ENCODE results near the gene IRGQ. TPM values are rescaled to one million over a fixed set of nuclear protein-coding genes. Genes with fewer than 3 reads are reported as not detected.
A peak's percentile ranks its signal among the peaks of the same experiment; 100 is the strongest.

IRGQ gene
- total RNA-seq, 1 experiment from 2014 or later = 37.7 TPM

- intact Hi-C loops (cut with micrococcal nuclease; ENCODE audit: unreplicated experiment) = no loop called here
- Histone ChIP-seq H3K4me3 (ENCODE audit: low read depth, low read length, poor library complexity, severe bottlenecking) (no peak overlapping the region), H3K9me3 (ENCODE audit: low read depth, low read length, poor library complexity, severe bottlenecking) (no peaks in the 10 kb centered on the region), H3K27me3 (replicated peaks; ENCODE audit: insufficient read depth, low read depth, low read length, poor library complexity) (no peaks in the 10 kb centered on the region), H3K4me1 (ENCODE audit: insufficient read depth, low read length, poor library complexity, severe bottlenecking) (peaks cover 7% of the 10 kb centered on the region), H3K36me3 (ENCODE audit: insufficient read depth, low read length, poor library complexity, severe bottlenecking) (no peaks in the 10 kb centered on the region), H3K27ac (ENCODE audit: low read depth, low read length, poor library complexity, severe bottlenecking) (peak overlapping the region; percentile 1)
- TF ChIP-seq CTCF (conservative IDR thresholded peaks at IDR 0.05; ENCODE audit: low read depth, low read length) = no peak
- TF ChIP-seq EZH2 (IDR thresholded peaks at IDR 0.05; ENCODE audit: borderline replicate concordance, low read depth, low read length, poor library complexity, severe bottlenecking) = no peak
- DNase-seq (ENCODE audit: low spot score) = no peak
- no TSS peak for BruUV-seq (replicated peaks)
- CTCF ChIA-PET = interaction anchor here (1.5 kb wide), 1 partner anchor 10 kb away, joined by 3 read pairs; no protein-coding TSS in a partner anchor
- POLR2A ChIA-PET (ENCODE audit: low non-redundant PET) = no interaction called here
Measured at GRCh38 chr19:43584484-43584883, 11.4 kb downstream of the IRGQ start.

- DNase-seq (ENCODE audit: low spot score) = no peak
- intact Hi-C loops (cut with micrococcal nuclease; ENCODE audit: unreplicated experiment) = no loop called here
- H3K9me3 ChIP-seq (ENCODE audit: low read depth, low read length, poor library complexity, severe bottlenecking) = no peaks in the 10 kb centered on the region
- BruUV-seq (replicated peaks) = no TSS peak
- TF ChIP-seq CTCF (conservative IDR thresholded peaks at IDR 0.05; ENCODE audit: low read depth, low read length) (no peak), EZH2 (IDR thresholded peaks at IDR 0.05; ENCODE audit: borderline replicate concordance, low read depth, low read length, poor library complexity, severe bottlenecking) (no peak)
- ChIA-PET CTCF (interaction anchor here (0.6 kb wide), 1 partner anchor 12 kb away, joined by 3 read pairs; no protein-coding TSS in a partner anchor), POLR2A (ENCODE audit: low non-redundant PET) (no interaction called here)
- H3K27ac ChIP-seq (ENCODE audit: low read depth, low read length, poor library complexity, severe bottlenecking) = no peak overlapping the region
- no peaks in the 10 kb centered on the region for H3K27me3 ChIP-seq (replicated peaks; ENCODE audit: insufficient read depth, low read depth, low read length, poor library complexity)
- peaks cover 7% of the 10 kb centered on the region for H3K4me1 ChIP-seq (ENCODE audit: insufficient read depth, low read length, poor library complexity, severe bottlenecking)
- H3K4me3 ChIP-seq (ENCODE audit: low read depth, low read length, poor library complexity, severe bottlenecking) = no peak overlapping the region
- no peaks in the 10 kb centered on the region for H3K36me3 ChIP-seq (ENCODE audit: insufficient read depth, low read length, poor library complexity, severe bottlenecking)
Measured at GRCh38 chr19:43582495-43582894, 13.4 kb downstream of the IRGQ start.

- ChIA-PET POLR2A (ENCODE audit: low non-redundant PET) (no interaction called here), CTCF (no interaction called here)
- Histone ChIP-seq H3K27ac (ENCODE audit: low read depth, low read length, poor library complexity, severe bottlenecking) (peak overlapping the region; percentile 26), H3K36me3 (ENCODE audit: insufficient read depth, low read length, poor library complexity, severe bottlenecking) (no peaks in the 10 kb centered on the region), H3K27me3 (replicated peaks; ENCODE audit: insufficient read depth, low read depth, low read length, poor library complexity) (no peaks in the 10 kb centered on the region), H3K9me3 (ENCODE audit: low read depth, low read length, poor library complexity, severe bottlenecking) (no peaks in the 10 kb centered on the region), H3K4me3 (ENCODE audit: low read depth, low read length, poor library complexity, severe bottlenecking) (peak overlapping the region; percentile 11), H3K4me1 (ENCODE audit: insufficient read depth, low read length, poor library complexity, severe bottlenecking) (peaks cover 7% of the 10 kb centered on the region)
- no peak for TF ChIP-seq EZH2 (IDR thresholded peaks at IDR 0.05; ENCODE audit: borderline replicate concordance, low read depth, low read length, poor library complexity, severe bottlenecking)
- no peak for TF ChIP-seq CTCF (conservative IDR thresholded peaks at IDR 0.05; ENCODE audit: low read depth, low read length)
- BruUV-seq (replicated peaks) = no TSS peak
- no peak for DNase-seq (ENCODE audit: low spot score)
- intact Hi-C loops (cut with micrococcal nuclease; ENCODE audit: unreplicated experiment) = no loop called here
Measured at GRCh38 chr19:43581467-43581866, 14.5 kb downstream of the IRGQ start.
